ENCODE data around the gene NKX1-2. TPM values are rescaled to one million over a fixed set of nuclear protein-coding genes. Genes with fewer than 3 reads are reported as not detected.

The NKX1-2 gene
- total RNA-seq, 1 donor from 2014 or later = not detected

GRCh38 chr10:124425227-124425962 is 24.4 kb downstream of the NKX1-2 start:
- intact Hi-C loops (cut with micrococcal nuclease) = no loop called here
- no peak for TF ChIP-seq CTCF (IDR thresholded peaks at IDR 0.05; ENCODE audit: borderline replicate concordance)

GRCh38 chr10:124423813-124424212 is 26.0 kb downstream of the NKX1-2 start:
- Histone ChIP-seq H3K9me3 (replicated peaks) (no peaks in the 10 kb centered on the region), H3K27ac (replicated peaks) (no peak overlapping the region), H3K36me3 (no peaks in the 10 kb centered on the region), H3K4me3 (no peak overlapping the region), H3K4me1 (peaks cover 5% of the 10 kb centered on the region), H3K27me3 (ENCODE audit: low read depth) (peaks cover 73% of the 10 kb centered on the region)
- no peak for DNase-seq
- TF ChIP-seq CTCF (IDR thresholded peaks at IDR 0.05; ENCODE audit: borderline replicate concordance) = no peak
- intact Hi-C loops (cut with micrococcal nuclease) = no loop called here

More at GRCh38 chr10:124425227-124425962, 24.4 kb downstream of the NKX1-2 start:
- no peaks in the 10 kb centered on the region for H3K9me3 ChIP-seq (replicated peaks)
- no peaks in the 10 kb centered on the region for H3K4me1 ChIP-seq
- H3K27ac ChIP-seq (replicated peaks) = no peak overlapping the region
- DNase-seq = no peak
- H3K27me3 ChIP-seq (ENCODE audit: low read depth) = peaks cover 86% of the 10 kb centered on the region
- no peak overlapping the region for H3K4me3 ChIP-seq
- no peaks in the 10 kb centered on the region for H3K36me3 ChIP-seq

- Histone ChIP-seq H3K9me3 (replicated peaks) (no peaks in the 10 kb centered on the region), H3K4me3 (no peak overlapping the region), H3K27me3 (ENCODE audit: low read depth) (peaks cover 65% of the 10 kb centered on the region), H3K4me1 (peaks cover 15% of the 10 kb centered on the region), H3K27ac (replicated peaks) (no peak overlapping the region), H3K36me3 (no peaks in the 10 kb centered on the region)
- intact Hi-C loops (cut with micrococcal nuclease) = no loop called here
- no peak for DNase-seq
- TF ChIP-seq CTCF (IDR thresholded peaks at IDR 0.05; ENCODE audit: borderline replicate concordance) = no peak
Observed at GRCh38 chr10:124422742-124423141, 27.1 kb downstream of the NKX1-2 start.

GRCh38 chr10:124420254-124420653 is 29.6 kb downstream of the NKX1-2 start:
- DNase-seq = no peak
- Histone ChIP-seq H3K36me3 (no peaks in the 10 kb centered on the region), H3K27ac (replicated peaks) (no peak overlapping the region), H3K4me3 (no peak overlapping the region), H3K4me1 (peaks cover 36% of the 10 kb centered on the region), H3K27me3 (ENCODE audit: low read depth) (peaks cover 44% of the 10 kb centered on the region), H3K9me3 (replicated peaks) (no peaks in the 10 kb centered on the region)
- no peak for TF ChIP-seq CTCF (IDR thresholded peaks at IDR 0.05; ENCODE audit: borderline replicate concordance)
- intact Hi-C loops (cut with micrococcal nuclease) = no loop called here

- intact Hi-C loops (cut with micrococcal nuclease) = no loop called here
- no peaks in the 10 kb centered on the region for H3K36me3 ChIP-seq
- peaks cover 39% of the 10 kb centered on the region for H3K27me3 ChIP-seq (ENCODE audit: low read depth)
- no peaks in the 10 kb centered on the region for H3K9me3 ChIP-seq (replicated peaks)
- no peak for DNase-seq
- no peak overlapping the region for H3K27ac ChIP-seq (replicated peaks)
- peak overlapping the region; percentile 99 for H3K4me3 ChIP-seq
- no peak for TF ChIP-seq CTCF (IDR thresholded peaks at IDR 0.05; ENCODE audit: borderline replicate concordance)
- peaks cover 38% of the 10 kb centered on the region for H3K4me1 ChIP-seq
Observed at GRCh38 chr10:124419635-124420034, 30.2 kb downstream of the NKX1-2 start.
